K562 (cell line): ENCODE measurements around the gene SPTLC3. TPM values are rescaled to one million over a fixed set of nuclear protein-coding genes. Genes with fewer than 3 reads are reported as not detected.

ENCODE experiments used
- ATAC-seq: fragments of 200-7000 bp; cut with Tn5 transposase; 3 replicates; pipeline ENCODE4 v1.9.1; 2020; ENCODE audit warnings: moderate library complexity
- BruUV-seq: library from RNA; stranded (reverse); fragments of 400-500 nt; replicated peaks from 2 replicates; lab custom pipeline; 2021; lab: Mats Ljungman, UMichigan
- CTCF ChIA-PET: fragments of 300-600 bp; formaldehyde crosslinking; extraction: SDS; loops from one replicate; lab custom pipeline; 2021; ENCODE audit warnings: low intra/inter-chr PET ratio; lab: Yijun Ruan, JAX
- POLR2A ChIA-PET: fragments of 300-600, 350-650 bp; sonication (Branson Sonifier 250); formaldehyde crosslinking; extraction: SDS; loops from one replicate; lab custom pipeline; 2021; ENCODE audit warnings: antibody characterized with exemption, inconsistent platforms; lab: Yijun Ruan, JAX
- DNase-seq, 4 experiments: peaks; one replicate each; pipeline versions ENCODE4 v3.0.0 to v3.0.0-alpha.2; 2011 to 2018; ENCODE audit warnings: low spot score in 3 of 4, mixed read lengths in 3 of 4; ENCODE audit errors: extremely low read depth in 1 of 4
- FAIRE-seq: peaks from 2 replicates; lab custom pipeline; 2011; peaks lifted over from hg19 to GRCh38; lab: Jason Lieb, UNC
- H2AFZ ChIP-seq: 2 replicates; pipeline ENCODE4 v1.6.0; 2011; ENCODE audit warnings: low read depth, low read length, control low read depth, inconsistent platforms
- H3K27ac ChIP-seq: fragments of 200-600 bp; 3 replicates; pipeline ENCODE4 v1.8.0; 2011; ENCODE audit warnings: low read depth, mild to moderate bottlenecking, control low read depth, inconsistent platforms, low read length, moderate library complexity, mixed read lengths; ENCODE audit errors: extremely low read depth
- H3K27me3 ChIP-seq, 2 experiments: fragments of 300-600 bp in 1 of 2; 2 replicates in 1 of 2; 3 replicates in 1 of 2; pipeline versions ENCODE4 v1.6.0 to v1.8.0; 2011; ENCODE audit warnings: inconsistent platforms in 2 of 2, low read length in 2 of 2, mild to moderate bottlenecking in 1 of 2, mixed read lengths in 1 of 2, moderate library complexity in 1 of 2; ENCODE audit not compliant: control insufficient read depth in 2 of 2, insufficient read depth in 2 of 2
- H3K36me3 ChIP-seq: fragments of 300-600 bp; 3 replicates; pipeline ENCODE4 v1.8.0; 2011; ENCODE audit warnings: mild to moderate bottlenecking, low read length, inconsistent platforms; ENCODE audit not compliant: control insufficient read depth, insufficient read depth
- H3K4me1 ChIP-seq, 2 experiments: fragments of 200-600 bp in 1 of 2; replicated peaks in 1 of 2; 2 replicates in 1 of 2; 3 replicates in 1 of 2; pipeline versions ENCODE4 v1.5.1 to v1.8.0; 2011; ENCODE audit warnings: inconsistent platforms in 2 of 2, low read length in 2 of 2, mild to moderate bottlenecking in 1 of 2, mixed read lengths in 1 of 2, moderate library complexity in 1 of 2; ENCODE audit not compliant: control insufficient read depth in 2 of 2, insufficient read depth in 2 of 2
- H3K4me2 ChIP-seq: 2 replicates; pipeline ENCODE4 v1.6.1; 2011; ENCODE audit warnings: low read length, control low read depth, inconsistent platforms, mixed read lengths; ENCODE audit not compliant: insufficient read depth
- H3K4me3 ChIP-seq: fragments of 200-600 bp; sonication (generic), shearing (Covaris generic); 2 replicates; pipeline ENCODE4 v1.5.1; 2016; ENCODE audit warnings: control low read depth, inconsistent platforms
- H3K79me2 ChIP-seq: fragments of 200-600 bp; 3 replicates; pipeline ENCODE4 v1.8.0; 2011; ENCODE audit warnings: low read length, inconsistent platforms; ENCODE audit not compliant: control insufficient read depth, insufficient read depth
- H3K9ac ChIP-seq, 2 experiments: 2 replicates each; pipeline versions ENCODE4 v1.6.0 to v1.6.1; 2011; ENCODE audit warnings: low read depth in 2 of 2, low read length in 2 of 2, control low read depth in 1 of 2, inconsistent platforms in 1 of 2, mild to moderate bottlenecking in 1 of 2, mixed read lengths in 1 of 2; ENCODE audit not compliant: insufficient read depth in 1 of 2
- H3K9me1 ChIP-seq: one replicate; pipeline ENCODE4 v1.6.0; 2011; ENCODE audit warnings: inconsistent platforms, mild to moderate bottlenecking, low read length, moderate library complexity; ENCODE audit not compliant: control insufficient read depth, insufficient read depth
- H3K9me3 ChIP-seq: replicated peaks from 2 replicates; pipeline ENCODE4 v1.5.1; 2011; ENCODE audit warnings: low read depth, low read length, inconsistent platforms; ENCODE audit not compliant: control insufficient read depth, insufficient read depth
- H4K20me1 ChIP-seq: replicated peaks from 2 replicates; pipeline ENCODE4 v1.6.1; 2011; ENCODE audit warnings: low read length, inconsistent platforms, mixed read lengths; ENCODE audit not compliant: control insufficient read depth, insufficient read depth
- BHLHE40 ChIP-seq: IDR thresholded peaks from 2 replicates; pipeline ENCODE4 v1.6.1; 2011; ENCODE audit warnings: low read length, improper control_type of control experiment
- C11orf30 ChIP-seq: fragments of 450-650 bp; IDR thresholded peaks from 2 replicates; pipeline ENCODE4 v1.6.1; 2016; ENCODE audit warnings: low read depth, mild to moderate bottlenecking
- CAMTA2 ChIP-seq: fragments of 250-450 bp; sonication (Bioruptor Pico); conservative IDR thresholded peaks from 2 replicates; pipeline ENCODE4 v1.5.1; 2022
- KLF6 ChIP-seq: fragments of 250-450 bp; sonication (Bioruptor Pico); IDR thresholded peaks from 2 replicates; pipeline ENCODE4 v1.4.0; 2020; ENCODE audit warnings: mild to moderate bottlenecking, moderate library complexity, borderline replicate concordance
- MECOM ChIP-seq: fragments of 250-450 bp; sonication (Bioruptor Pico); IDR thresholded peaks from 2 replicates; pipeline ENCODE4 v1.8.0; 2022; ENCODE audit warnings: inconsistent platforms
- PYGO2 ChIP-seq: fragments of 450-650 bp; IDR thresholded peaks from 2 replicates; pipeline ENCODE4 v1.6.1; 2016; ENCODE audit warnings: mild to moderate bottlenecking, missing genetic modification characterization, moderate library complexity, missing compliant biosample characterization
- RBFOX2 ChIP-seq: fragments of 200-400 bp; formaldehyde crosslinking; IDR thresholded peaks from 2 replicates; pipeline ENCODE4 v1.6.1; 2017; ENCODE audit warnings: low read depth, mild to moderate bottlenecking, low read length, moderate library complexity
- TFE3 ChIP-seq: fragments of 450-650 bp; formaldehyde crosslinking; IDR thresholded peaks from 2 replicates; pipeline ENCODE4 v1.4.0; 2020; ENCODE audit warnings: mild to moderate bottlenecking, mixed read lengths
- WGBS: fragments of 100-300 bp; shearing (Covaris generic); methylation state at CpG from one replicate; pipeline ENCODE4 v1.1.6; 2016; ENCODE audit warnings: low coverage, mixed read lengths; ENCODE audit not compliant: insufficient coverage; ENCODE audit errors: missing lambda C conversion rate; 5-methylcytosine and 5-hydroxymethylcytosine counted together
- in situ Hi-C: fragments of 300-500 bp; cut with MboI; formaldehyde crosslinking; loops from 4 replicates; pipeline ENCODE4 v1.15.0; 2018; ENCODE audit warnings: inconsistent platforms, mixed read lengths
- intact Hi-C: fragments of 100-400 bp; cut with micrococcal nuclease; formaldehyde crosslinking; loops from 2 replicates; pipeline ENCODE4 v1.14.2; 2022
- polyA plus RNA-seq, 8 experiments: library from polyadenylated mRNA; depleted of rRNA in 4 of 8; stranded (reverse) in 5 of 8; unstranded in 3 of 8; fragments of >200 nt; fragmentation: Nextera tagmentation in 2 of 8; fragmentation: Illumina TruSeq in 1 of 8; extraction: Ambion mirVana in 2 of 8; extraction: Trizol in 1 of 8; gene quantifications; 2 replicates each; pipeline versions ENCODE4 v1.2.1 to v1.2.3, GENCODE V29; 2011 to 2014; ENCODE audit warnings: inconsistent platforms in 1 of 8, missing spikeins in 1 of 8
- total RNA-seq, 7 experiments: library from RNA; depleted of rRNA in 6 of 7; stranded (reverse); fragments of >200 nt in 6 of 7; fragmentation: Illumina TruSeq in 2 of 7; extraction: Trizol in 2 of 7; gene quantifications; 2 replicates each; pipeline versions ENCODE4 v1.2.1 to v1.2.3, GENCODE V29; 2011 to 2021; ENCODE audit warnings: low replicate concordance in 1 of 7

The SPTLC3 gene
- total and polyA plus RNA-seq, 9 of the 15 experiments (the other 6 are each of a cell fraction or from before 2014, with no cell fraction given), result not detected

- ChIA-PET POLR2A (no interaction called here), CTCF (no interaction called here)
- no peak for FAIRE-seq
- H3K36me3 ChIP-seq, result no peaks in the 10 kb centered on the region
- H3K4me2 ChIP-seq, result no peak overlapping the region
- no TSS peak for BruUV-seq
- H4K20me1 ChIP-seq, result no peaks in the 10 kb centered on the region
- TF ChIP-seq TFE3 (CRISPR knock-in tag), result 0 out of 2 replicates have a peak, but pooled peaks have one; percentile 16
- no peak for TF ChIP-seq RBFOX2
- TF ChIP-seq, all 486 proteins: peak for 1
- Histone ChIP-seq H3K9ac (no peak overlapping the region), H2AFZ (no peak overlapping the region), H3K9me3 (no peaks in the 10 kb centered on the region), H3K27ac (no peak overlapping the region), H3K79me2 (no peaks in the 10 kb centered on the region), H3K4me3 (no peak overlapping the region), H3K27me3 (no peaks in the 10 kb centered on the region), H3K9me1 (no peaks in the 10 kb centered on the region), H3K4me1 (no peaks in the 10 kb centered on the region)
- intact Hi-C loops (no loop called here), in situ Hi-C loops (no loop called here)
- DNase-seq (no peak), ATAC-seq (no peak)
- 0% methylated on average over 4 of the region's 4 CpGs for WGBS
These were observed 130.8 kb downstream of the SPTLC3 start for GRCh38 chr20:13139459-13140150.

GRCh38 chr20:13140201-13140600 lies 131.4 kb downstream of the SPTLC3 start:
- Histone ChIP-seq H3K9me1 (no peaks in the 10 kb centered on the region), H3K4me2 (no peak overlapping the region), H2AFZ (no peak overlapping the region), H3K4me1 (no peaks in the 10 kb centered on the region), H3K36me3 (no peaks in the 10 kb centered on the region), H3K27me3 (no peaks in the 10 kb centered on the region), H3K9ac (no peak overlapping the region), H3K79me2 (no peaks in the 10 kb centered on the region), H3K27ac (no peak overlapping the region), H4K20me1 (no peaks in the 10 kb centered on the region), H3K4me3 (no peak overlapping the region), H3K9me3 (no peaks in the 10 kb centered on the region)
- BruUV-seq, result no TSS peak
- ATAC-seq (no peak), FAIRE-seq (no peak), DNase-seq (no peak)
- CTCF ChIA-PET, result no interaction called here
- WGBS, result 0% methylated on average over 3 of the region's 3 CpGs
- POLR2A ChIA-PET, result no interaction called here
- intact Hi-C loops (no loop called here), in situ Hi-C loops (no loop called here)
- TF ChIP-seq KLF6, result no peak
- TF ChIP-seq CAMTA2 (CRISPR knock-in tag), result no peak
- no peak for TF ChIP-seq BHLHE40
- TF ChIP-seq PYGO2 (tag), result no peak
- no peak for TF ChIP-seq MECOM
- no peak for TF ChIP-seq C11orf30
